GDM1 (cell line): Measurements from ENCODE around the gene SMIM23.
A peak's percentile ranks its signal among the peaks of the same experiment; 100 is the strongest.
"Not testable (repeated sequence)": the region's sequence is repeated elsewhere in the genome, so short reads cannot be mapped to it uniquely, and the experiment has no call there.

Experiments used
- DNase-seq: peaks from one replicate; lab custom pipeline; 2025; lab: John Stamatoyannopoulos, UW

SMIM23 gene

DNA sequence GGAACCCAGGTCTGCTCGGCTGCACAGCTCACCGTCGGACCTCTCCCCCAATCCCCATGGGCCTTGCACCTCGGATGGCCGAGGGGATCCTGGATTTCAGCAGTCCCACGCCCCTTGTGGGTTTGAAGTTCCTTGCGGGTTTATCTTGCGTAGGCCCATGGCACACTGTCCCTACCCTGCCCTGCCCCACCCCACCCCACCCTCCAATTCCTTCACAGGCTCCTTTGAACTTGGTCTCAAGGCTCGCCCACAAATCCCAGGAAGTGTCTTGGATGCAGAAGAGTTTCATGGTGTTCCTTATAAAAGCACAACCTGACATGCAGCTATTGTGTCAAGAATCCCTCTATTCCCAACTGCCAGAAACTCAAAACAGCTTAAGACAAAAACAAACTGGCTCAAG, 11.2 kb upstream of the SMIM23 start:
- no peak for DNase-seq

DNA sequence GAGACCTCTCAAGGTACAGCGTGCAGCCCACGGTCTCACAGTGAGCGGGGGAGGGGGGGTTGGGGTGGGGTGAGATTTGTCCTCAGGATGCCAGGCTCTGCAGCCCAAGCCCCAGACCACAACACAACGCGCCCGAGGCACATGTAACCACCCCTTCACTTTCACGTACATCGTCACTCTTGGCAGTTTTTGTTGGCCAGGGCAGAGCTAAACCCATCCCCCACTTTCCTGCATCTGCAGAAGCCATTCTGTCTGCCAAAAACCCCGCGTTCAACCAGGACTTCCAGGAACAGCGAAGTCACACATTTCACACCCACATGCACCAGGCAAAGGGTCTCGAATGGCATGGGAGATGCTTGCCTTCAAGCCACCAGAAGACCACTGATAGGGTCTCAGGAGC, 9.4 kb upstream of the SMIM23 start:
- no peak for DNase-seq

DNA sequence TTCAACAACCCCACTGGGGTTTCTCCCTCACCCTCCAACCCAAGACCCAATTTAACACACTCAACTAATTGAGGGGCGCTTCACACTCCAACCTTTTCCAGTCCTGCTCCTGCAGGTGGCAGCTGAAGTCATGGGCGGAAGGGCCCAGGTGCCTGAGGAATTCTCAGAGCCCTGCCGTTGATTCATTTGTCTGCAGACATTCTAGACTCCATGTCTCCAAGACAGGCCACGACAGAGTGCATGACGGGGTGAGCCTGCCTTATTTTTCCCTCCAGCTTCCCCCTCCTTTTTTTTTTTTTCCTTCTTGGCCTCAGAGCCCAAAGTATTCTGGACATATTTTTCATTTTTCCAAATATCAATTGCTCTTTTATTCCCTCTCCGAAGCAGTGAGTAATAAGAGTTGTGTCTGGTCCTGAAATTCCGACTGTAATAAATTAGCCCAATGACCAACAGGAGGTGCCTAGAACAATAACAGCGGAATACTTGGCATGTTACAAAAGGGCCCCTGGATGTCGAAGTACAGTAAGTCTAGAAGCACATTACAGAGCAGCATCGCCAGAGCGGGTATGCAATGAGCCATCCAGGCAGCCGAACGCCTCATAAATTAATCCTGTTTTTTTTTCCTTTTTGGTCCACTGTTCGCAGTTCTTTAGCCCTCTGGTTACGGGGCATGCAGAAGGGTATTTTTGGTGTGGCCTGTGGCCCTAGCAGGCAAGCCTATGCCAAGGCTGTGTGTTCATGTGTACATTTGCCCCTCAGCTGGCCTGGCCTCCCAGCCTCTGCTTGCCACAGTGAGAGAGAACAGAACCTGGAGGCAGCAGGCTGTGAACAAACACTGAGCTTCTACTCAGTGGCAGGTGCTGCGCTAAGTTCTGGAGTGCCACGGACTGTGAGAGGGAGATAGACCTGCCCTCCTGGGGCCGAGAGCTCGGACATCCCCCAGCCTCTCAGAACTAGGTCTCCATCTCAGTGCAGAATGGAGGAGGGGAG, 8.6 kb upstream of the SMIM23 start:
- DNase-seq: no peak

DNA sequence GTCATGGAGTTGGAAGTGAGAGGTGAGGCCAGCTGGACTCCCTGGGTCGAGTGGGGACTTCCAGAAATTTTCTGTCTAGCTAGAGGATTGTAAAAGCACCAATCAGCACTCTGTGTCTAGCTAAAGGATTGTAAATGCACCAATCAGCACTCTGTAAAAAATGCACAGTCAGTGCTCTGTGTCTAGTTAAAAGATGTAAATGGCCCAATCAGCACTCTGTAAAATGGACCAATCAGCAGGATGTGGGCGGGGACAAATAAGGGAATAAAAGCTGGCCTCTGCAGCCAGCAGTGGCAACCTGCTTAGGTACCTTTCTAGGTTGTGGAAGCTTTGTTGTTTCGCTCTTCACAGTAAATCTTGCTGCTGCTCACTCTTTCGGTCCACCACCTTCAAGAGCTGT, 3.9 kb upstream of the SMIM23 start:
- not testable (repeated sequence) for DNase-seq

DNA sequence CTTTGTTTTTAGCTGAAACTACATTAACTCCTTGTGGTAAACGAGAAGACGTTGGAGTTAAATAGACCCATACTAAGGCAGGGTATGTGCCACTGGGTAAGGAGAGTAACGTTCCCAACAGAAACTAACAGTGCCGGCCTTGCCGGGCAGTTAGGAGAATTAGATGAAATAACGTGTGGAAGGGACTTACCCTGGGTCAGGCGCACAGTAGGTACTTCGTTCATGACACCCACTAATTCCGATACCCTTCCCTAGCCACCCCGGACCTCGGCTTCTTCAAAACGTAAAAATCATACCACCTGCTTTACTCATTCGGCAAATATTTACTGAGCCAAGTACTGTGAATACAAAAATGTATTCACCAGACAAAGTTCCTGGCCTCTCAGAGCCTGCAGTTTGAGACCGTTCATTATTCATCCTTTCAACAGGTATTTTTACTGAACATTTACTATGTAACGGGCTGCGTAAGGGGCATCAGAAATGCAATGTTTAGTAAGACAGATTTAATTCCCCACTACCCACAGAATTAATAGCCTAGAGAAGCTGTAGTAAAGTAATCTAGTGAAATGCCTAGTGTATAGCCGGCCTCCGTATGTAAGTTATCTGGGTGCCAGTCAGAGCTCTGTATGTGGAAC, 3.2 kb upstream of the SMIM23 start:
- DNase-seq: no peak

DNA sequence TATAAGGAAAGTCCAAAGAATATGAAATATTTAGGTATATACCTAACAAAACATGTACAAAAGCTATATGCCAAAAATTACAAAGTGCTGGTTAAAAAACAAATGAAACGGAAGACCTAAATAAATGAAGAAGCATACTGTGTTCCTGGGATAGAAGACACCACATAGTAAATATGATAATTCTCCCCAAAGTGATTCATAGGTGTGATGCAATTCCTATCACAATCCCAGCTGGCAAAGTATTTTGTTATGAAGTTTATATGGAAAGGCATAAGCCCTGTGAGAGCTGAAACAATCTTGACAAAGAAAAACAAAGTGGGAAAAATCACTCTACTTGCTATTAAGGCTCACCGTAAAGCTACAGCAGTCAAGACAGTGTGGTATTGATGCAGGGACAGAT, 2.6 kb upstream of the SMIM23 start:
- DNase-seq: no peak

DNA sequence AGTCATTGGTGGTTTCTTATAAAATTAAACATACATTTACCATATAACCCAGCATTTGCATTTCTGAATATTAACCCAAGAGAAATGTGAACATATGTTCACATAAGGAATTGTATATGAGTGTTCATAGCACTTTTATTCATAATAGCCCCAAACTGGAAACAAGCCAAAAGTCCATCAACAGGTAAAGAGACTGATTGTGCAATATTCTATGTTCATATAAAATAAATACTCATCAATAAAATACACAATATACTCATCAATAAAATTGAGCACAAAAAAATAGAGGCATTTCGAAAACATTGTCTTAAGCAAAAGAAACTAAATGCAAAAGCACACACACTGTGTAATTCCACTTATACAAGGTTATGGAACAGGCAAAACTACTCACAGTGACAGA, 3.7 kb downstream of the SMIM23 start:
- DNase-seq: no peak

DNA sequence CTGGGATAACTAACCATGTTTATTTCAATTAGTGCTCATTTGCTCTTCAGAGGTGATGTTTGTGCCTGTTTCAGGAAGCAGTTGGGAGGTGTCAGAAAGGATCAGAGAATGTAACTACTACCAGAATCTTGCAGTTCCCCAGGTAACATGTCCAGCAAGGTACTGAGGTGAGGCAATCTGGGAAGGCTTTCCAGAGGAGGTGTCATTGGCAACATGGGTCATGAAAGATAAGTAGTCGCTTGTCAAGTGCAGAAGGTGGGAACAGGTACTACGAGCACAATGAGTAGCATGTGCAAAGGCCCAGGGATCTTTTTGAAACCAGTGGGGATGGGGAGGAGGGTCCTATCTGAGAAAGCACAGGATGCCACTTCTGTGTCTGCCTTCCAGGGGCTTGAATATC, 4.8 kb downstream of the SMIM23 start:
- DNase-seq: no peak

DNA sequence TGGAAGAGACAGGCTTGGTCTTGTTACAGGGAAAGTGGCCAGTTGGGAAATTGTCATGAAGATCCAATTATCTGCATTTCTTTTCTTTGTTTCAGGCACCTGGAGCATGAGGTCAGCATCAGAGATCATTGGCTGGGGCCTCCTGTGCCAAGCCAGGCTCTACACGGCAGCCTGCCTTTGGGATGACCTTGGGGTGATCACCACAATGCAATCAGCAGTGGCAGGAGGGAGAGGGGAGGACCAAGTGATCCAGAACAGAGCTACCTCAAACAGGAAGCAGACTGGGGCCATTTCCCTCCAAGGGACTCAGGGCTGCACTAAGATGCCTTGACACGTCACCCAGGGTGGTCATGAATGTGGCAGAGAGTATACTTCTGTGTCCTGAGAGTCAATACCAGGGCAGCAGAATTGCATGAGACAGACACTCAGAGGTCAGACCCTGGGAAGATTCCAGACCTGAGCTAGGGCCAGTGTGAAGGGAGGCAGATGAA, 8.9 kb downstream of the SMIM23 start:
- peak; percentile 2 for DNase-seq

DNA sequence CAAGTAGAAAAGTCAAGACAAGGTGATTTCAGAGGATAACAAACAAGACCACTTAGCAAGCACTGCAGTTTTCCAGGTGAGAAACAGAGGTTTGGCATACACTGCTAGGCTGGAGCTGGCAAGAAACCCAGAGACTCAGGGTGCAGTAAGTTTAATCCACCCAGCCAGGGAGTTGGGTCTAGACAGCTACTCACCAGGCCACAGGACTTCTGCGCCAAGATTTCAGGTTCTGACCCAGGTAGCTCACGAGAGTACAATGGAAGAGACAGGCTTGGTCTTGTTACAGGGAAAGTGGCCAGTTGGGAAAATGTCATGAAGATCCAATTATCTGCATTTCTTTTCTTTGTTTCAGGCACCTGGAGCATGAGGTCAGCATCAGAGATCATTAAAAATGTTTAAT, 9.8 kb downstream of the SMIM23 start:
- no peak for DNase-seq

DNA sequence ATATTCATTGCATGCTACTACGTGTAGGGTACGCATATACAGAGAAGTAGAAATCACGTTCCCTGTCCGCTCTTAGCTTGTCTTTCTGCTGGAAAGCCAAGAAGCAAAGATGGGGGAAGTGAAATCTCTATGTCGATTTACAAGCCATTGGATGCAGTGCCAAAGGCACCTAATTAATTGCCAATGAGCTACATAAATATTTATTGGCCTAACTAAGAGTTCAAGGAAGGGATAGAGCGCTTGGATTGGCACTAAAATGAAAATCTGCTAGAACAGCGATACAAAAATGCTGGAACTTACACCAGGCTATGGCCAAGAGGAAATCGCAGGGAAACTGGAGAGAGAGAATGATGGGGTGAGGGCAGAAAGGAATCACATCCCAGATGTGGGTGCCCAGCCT, 10.8 kb downstream of the SMIM23 start:
- DNase-seq: no peak

DNA sequence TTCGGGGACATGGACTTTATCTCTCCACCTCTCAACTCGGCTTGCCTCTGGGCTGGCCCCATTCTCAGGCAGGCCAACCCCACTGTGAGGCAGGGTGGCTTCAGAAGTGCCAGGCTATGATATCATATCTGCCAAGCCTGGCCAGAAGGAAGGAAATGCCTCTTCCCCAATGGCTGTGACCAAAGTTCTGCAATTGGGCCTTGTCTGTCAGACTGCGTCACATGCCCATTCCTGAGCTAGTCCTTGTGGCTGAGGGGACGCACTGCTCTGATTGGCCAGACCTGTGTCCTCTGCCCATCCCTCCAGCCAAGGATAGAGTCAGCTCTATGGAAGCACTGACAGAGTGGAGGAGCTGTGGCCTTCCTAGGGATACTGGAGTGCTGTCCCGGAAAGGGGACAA, 11.9 kb downstream of the SMIM23 start:
- peak; percentile 77 for DNase-seq

DNA sequence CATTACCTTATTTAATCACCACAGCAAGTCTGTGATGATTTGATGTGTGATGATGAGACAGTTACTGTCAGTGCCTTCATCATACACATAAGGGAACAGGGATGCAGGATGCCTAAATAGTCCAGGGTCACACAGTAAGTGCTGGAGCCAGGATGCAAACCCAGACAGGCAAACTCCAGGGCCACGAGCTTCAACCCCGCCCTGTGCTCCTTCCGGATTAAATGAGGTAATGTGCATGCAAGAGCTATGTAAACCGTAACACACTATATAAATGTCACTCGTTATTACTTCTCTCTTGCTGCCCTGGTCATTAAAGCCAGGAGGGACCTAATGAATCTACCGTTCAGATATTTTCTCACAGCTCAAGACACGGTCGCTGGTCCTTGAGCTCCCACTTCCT, 12.8 kb downstream of the SMIM23 start:
- no peak for DNase-seq

DNA sequence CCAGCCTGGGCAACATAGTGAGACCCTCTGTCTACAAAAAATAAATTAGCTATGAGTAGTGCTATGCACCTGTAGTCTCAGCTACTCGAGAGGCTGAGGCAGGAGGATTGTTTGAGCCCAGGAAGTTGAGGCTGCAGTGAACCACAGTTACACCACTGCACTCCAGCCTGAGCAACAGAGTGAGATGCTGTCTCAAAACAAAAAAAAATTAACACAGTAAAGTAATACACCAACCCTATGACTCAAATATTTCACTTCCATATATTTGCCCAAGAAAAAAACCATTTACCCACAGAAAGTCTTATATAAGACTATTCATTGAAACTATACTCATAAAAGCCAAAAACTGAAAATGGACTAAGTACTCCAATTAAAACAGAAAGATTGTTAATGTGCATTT, 16.2 kb downstream of the SMIM23 start:
- DNase-seq: no peak

DNA sequence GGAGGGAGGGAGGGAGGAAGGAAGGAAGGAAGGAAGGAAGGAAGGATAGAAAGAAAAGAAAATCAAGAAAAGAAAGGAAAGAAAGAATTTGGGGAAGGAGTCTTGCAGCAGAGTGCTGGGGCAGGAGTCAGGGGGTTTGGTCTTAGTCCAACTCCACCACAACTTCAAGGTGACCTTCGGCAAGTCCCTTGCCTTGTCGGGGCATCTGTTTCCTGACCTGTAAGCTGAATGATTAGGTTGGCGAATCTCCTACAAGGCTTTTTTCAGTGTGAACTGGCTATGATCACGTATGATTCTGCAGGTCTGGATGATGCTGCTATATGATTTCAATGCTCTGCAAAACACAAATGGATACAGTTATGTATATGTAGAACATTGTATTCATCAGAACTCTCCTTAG, 20.1 kb downstream of the SMIM23 start:
- no peak for DNase-seq

DNA sequence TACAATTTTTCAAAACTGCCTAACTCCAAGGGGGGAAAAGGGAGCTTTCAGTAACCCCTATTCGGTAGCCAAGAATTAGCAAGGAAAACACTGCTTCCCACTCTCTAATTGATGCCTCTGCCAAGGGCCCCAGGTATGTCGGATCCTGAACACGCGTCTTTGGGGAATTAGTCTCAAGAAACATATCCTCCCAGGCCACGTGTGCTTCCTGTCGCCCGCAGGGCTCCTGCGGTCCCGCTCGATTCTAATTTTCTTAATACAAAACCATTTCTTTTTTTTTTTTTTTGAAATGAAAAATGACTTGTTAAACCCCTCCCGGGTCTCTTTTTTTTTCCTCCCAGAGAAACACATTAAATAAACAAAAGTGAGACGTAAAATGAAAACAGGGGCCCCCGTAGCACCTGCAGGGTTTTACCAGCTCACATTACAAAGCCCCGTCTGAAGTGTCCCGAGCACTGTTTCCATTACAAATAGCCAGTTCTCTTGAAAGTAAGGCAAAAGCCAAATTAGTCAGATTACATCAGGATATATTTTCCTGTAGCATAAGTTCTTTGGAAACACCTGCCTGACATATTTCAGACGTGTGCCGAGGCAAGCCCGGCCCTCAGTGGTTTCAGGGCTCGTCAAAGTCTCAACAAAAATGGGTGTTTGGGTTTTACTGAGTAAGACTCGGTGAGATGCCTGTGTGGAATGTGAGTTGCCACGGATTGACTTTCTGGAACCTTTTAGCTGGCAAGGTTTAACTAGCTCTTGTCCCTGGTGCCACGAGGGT, 21.5 kb downstream of the SMIM23 start:
- DNase-seq: no peak

DNA sequence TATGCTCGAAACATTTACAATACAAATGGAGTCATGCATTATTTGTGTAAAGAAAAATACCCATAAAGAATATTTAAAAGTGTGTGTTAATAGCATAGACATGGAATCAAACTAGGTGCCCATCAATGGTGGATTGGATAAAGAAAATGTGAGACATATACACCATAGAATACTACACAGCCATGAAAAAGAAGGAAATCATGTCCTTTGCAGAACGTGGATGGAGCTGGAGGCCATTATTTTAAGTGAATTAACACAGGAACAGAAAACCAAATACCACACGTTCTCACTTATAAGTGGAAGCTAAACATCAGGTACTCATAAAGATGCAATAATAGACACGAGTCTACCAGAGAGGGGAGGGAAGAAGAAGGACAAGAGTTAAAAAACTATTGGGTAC, 22.8 kb downstream of the SMIM23 start:
- no peak for DNase-seq

DNA sequence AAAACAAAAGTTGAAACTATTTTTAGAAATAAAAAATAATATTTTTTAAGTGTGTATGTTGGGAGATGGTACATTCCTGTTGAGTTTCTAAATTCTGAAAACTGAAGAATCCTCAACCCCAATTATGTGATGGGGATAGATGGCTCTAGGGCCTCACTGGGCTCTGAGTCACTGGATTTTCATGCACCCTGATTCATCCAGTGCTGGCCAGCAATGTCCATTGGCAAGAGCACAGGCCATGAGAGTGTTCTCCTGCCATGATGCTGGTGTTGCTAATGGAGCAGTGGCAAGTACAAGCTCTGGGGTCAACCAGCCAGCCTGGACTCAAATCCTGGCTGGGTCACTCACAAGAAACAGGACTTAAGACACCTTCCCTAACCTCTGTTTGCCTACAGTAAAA, 23.3 kb downstream of the SMIM23 start:
- no peak for DNase-seq

DNA sequence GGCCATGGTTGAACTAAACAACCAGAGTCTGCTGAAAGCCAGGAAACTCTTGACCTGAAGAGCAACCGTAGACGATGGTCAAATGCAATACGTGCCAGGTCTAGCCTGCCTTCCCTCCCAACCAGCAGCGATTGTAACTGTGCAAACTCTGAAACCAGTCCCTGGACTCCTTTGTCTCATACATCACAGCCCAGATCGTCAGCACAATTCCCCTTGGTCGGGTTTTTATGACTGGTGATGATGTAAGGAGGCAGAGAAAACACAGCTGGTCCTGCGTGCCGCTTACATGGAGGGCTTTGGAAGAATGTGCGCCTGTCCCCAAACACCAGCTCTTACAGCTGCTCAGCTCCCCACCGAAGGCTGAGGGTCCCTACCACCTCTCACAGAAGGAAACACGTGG, 24.6 kb downstream of the SMIM23 start:
- no peak for DNase-seq

DNA sequence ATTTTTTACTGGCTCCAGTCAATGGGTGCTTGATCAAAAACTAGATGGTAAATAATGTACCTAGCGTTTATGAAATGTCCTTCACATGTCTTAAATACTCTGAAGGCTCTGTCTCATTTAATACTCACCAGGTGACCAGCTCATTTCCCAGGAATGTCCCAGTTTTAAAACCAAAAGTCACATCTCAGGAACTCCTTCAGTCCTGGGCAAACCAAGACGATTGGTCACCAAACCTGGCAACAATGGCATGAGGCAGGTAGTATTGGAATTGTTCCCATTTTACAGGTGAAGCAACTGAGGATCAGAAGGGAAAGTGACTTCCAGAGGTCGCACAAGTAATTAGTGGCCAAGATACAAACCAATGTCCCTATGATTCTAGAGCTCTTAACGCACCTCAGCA, 27.7 kb downstream of the SMIM23 start:
- no peak for DNase-seq

DNA sequence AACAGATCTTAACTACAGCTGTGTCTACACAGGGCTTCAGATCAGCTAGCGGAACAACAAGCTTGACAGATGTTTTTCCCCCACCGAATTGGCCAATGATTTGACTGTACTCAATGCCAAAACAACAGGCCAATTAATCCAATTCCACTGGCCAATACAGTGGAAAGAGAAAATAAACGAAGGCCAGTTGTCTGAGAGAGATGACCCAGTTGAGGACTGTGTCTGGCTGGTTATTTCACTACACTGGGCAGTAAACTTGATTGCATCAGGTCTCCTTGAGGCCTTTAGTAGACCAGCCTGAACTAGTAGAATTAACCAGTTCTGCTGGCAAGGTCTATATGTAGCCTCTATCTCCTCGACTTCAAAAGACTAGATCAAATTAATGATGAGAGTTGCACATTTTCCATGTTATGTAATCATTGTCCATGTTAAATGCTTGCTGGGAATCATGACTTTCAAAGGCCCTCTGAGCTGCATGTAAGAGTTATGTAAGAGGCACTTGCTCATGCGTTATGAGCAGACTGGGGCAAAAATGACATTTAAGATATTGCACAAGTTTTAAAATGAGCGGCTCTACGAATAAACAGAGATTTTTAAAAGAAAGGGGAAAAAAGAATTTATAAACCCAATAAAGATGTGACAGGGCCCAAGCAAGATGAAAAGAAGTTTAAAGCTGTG, 28.3 kb downstream of the SMIM23 start:
- DNase-seq: no peak

DNA sequence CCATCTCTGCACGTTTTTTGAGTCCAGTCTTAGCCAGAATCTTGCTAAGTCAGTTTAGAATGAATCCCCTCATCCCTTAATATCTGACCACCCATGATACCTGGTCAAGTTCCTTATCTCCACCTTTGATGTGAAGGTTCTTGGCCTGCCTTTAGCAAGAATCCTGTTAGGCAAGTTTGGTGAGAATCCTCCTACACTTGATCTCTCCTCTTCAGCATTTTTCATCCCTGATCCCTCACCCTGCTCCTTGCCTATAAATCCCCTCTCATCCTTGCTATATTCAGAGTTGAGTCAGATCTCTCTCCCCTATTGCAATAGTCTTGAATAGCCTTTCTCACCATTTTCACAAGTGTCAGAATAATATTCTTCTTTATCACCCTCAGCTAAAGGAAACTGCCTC, 31.0 kb downstream of the SMIM23 start:
- DNase-seq: no peak
